SK-N-SH treated with all-trans-retinoic acid at 6 μM for 48 hours (cell line): Measurements from ENCODE around the gene PREPL.

Experiments used
- CSDC2 ChIP-seq: fragments of 250-450 bp; sonication (Bioruptor Pico); IDR thresholded peaks from 2 replicates; pipeline ENCODE4 v1.5.0; 2020; ENCODE audit warnings: mild to moderate bottlenecking, moderate library complexity
- ZC3H10 ChIP-seq: fragments of 250-450 bp; sonication (Bioruptor Pico); IDR thresholded peaks from 2 replicates; pipeline ENCODE4 v1.5.1; 2021; ENCODE audit warnings: mild to moderate bottlenecking, moderate library complexity
- ZNF70 ChIP-seq: fragments of 450-650 bp; formaldehyde crosslinking; IDR thresholded peaks from 2 replicates; pipeline ENCODE4 v1.5.0; 2020; ENCODE audit warnings: mild to moderate bottlenecking, moderate library complexity
- TF ChIP-seq, protein P1 (sequence below): fragments of 250-450 bp; sonication (Bioruptor Pico); IDR thresholded peaks from 2 replicates; pipeline ENCODE4 v1.8.0; 2020; ENCODE audit warnings: mild to moderate bottlenecking, moderate library complexity, borderline replicate concordance

DNA sequence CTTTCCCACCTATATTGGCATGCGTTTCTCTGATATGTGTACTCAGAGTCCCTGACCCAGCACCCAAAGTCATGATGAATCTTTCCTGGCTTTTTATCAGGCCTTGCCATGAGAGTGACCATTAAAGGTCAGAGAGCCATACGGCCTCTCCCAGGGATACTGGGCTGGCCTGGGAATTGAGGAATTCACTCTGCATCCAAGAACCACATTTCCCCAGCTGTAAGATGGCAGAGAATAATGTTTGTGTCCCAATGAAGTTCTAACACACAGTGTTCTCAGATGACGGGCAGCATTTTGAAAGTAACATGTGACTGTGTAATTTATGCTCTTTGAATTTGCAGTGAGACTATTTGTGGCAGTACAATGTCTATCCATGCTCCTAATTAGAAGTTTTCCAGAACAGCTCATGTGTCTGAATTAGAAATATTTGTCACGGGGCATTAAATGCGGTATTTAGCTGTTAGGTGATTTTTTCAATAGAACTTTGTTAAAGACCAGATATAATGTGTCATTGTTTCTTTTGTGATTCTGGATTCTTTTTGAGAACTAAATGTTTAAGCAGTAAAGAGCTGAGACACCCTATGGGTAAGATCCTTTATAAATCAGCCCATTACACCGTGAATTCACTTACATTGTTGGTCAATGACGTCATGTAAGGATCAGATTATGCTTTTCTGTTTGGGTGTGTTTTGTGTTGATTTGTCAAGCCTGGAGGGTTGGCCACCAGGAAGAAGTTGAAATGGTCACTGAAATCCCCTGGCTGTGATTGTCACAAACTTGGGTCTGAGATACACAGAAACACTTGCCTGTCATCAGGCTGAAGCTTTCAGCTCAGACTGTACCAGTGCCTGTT is 93.3 kb downstream of the PREPL start:
- no peak for TF ChIP-seq ZNF70 (CRISPR knock-in tag)
- TF ChIP-seq CSDC2 (CRISPR knock-in tag) = no peak
- no peak for TF ChIP-seq ZC3H10
- TF ChIP-seq, protein P1, sequence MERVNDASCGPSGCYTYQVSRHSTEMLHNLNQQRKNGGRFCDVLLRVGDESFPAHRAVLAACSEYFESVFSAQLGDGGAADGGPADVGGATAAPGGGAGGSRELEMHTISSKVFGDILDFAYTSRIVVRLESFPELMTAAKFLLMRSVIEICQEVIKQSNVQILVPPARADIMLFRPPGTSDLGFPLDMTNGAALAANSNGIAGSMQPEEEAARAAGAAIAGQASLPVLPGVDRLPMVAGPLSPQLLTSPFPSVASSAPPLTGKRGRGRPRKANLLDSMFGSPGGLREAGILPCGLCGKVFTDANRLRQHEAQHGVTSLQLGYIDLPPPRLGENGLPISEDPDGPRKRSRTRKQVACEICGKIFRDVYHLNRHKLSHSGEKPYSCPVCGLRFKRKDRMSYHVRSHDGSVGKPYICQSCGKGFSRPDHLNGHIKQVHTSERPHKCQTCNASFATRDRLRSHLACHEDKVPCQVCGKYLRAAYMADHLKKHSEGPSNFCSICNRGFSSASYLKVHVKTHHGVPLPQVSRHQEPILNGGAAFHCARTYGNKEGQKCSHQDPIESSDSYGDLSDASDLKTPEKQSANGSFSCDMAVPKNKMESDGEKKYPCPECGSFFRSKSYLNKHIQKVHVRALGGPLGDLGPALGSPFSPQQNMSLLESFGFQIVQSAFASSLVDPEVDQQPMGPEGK (CRISPR knock-in tag) = no peak
